ENCODE data around the gene TTBK1.

Gene TTBK1

GRCh38 chr6:43271944-43272343 is 28.7 kb downstream of the TTBK1 start:
- no peak for DNase-seq (ENCODE audit: low read depth, low spot score)

- DNase-seq (ENCODE audit: low read depth, low spot score), result no peak
These were observed 30.4 kb downstream of the TTBK1 start for GRCh38 chr6:43273707-43274106.

- no peak for DNase-seq (ENCODE audit: low read depth, low spot score)
These were observed 31.0 kb downstream of the TTBK1 start for GRCh38 chr6:43274127-43274915.

- DNase-seq (ENCODE audit: low read depth, low spot score), result no peak
These were observed 31.8 kb downstream of the TTBK1 start for GRCh38 chr6:43274916-43275597.

GRCh38 chr6:43275801-43276576 is 32.7 kb downstream of the TTBK1 start:
- DNase-seq (ENCODE audit: low read depth, low spot score), result no peak

- no peak for DNase-seq (ENCODE audit: low read depth, low spot score)
These were observed 33.5 kb downstream of the TTBK1 start for GRCh38 chr6:43276577-43277305.

GRCh38 chr6:43277306-43277642 is 34.0 kb downstream of the TTBK1 start:
- DNase-seq (ENCODE audit: low read depth, low spot score), result no peak

- DNase-seq (ENCODE audit: low read depth, low spot score), result no peak
These were observed 34.6 kb downstream of the TTBK1 start for GRCh38 chr6:43277643-43278523.

- DNase-seq (ENCODE audit: low read depth, low spot score), result no peak
These were observed 35.3 kb downstream of the TTBK1 start for GRCh38 chr6:43278524-43279078.

GRCh38 chr6:43280234-43280633 is 37.0 kb downstream of the TTBK1 start:
- no peak for DNase-seq (ENCODE audit: low read depth, low spot score)

GRCh38 chr6:43282060-43282459 is 38.8 kb downstream of the TTBK1 start:
- no peak for DNase-seq (ENCODE audit: low read depth, low spot score)

- DNase-seq (ENCODE audit: low read depth, low spot score), result no peak
These were observed 39.6 kb downstream of the TTBK1 start for GRCh38 chr6:43282636-43283513.

GRCh38 chr6:43283514-43283901 is 40.2 kb downstream of the TTBK1 start:
- DNase-seq (ENCODE audit: low read depth, low spot score), result no peak

GRCh38 chr6:43283905-43284304 is 40.6 kb downstream of the TTBK1 start:
- no peak for DNase-seq (ENCODE audit: low read depth, low spot score)

- no peak for DNase-seq (ENCODE audit: low read depth, low spot score)
These were observed 41.9 kb downstream of the TTBK1 start for GRCh38 chr6:43284991-43285781.

GRCh38 chr6:43285832-43286231 is 42.6 kb downstream of the TTBK1 start:
- no peak for DNase-seq (ENCODE audit: low read depth, low spot score)

- no peak for DNase-seq (ENCODE audit: low read depth, low spot score)
These were observed 43.2 kb downstream of the TTBK1 start for GRCh38 chr6:43286456-43286979.

GRCh38 chr6:43286980-43287716 is 43.9 kb downstream of the TTBK1 start:
- no peak for DNase-seq (ENCODE audit: low read depth, low spot score)
